ENCODE results near the gene COBLL1.

COBLL1 gene

GRCh38 chr2:164760179-164760578, 81.4 kb downstream of the COBLL1 start:
- TF ChIP-seq, protein P1, sequence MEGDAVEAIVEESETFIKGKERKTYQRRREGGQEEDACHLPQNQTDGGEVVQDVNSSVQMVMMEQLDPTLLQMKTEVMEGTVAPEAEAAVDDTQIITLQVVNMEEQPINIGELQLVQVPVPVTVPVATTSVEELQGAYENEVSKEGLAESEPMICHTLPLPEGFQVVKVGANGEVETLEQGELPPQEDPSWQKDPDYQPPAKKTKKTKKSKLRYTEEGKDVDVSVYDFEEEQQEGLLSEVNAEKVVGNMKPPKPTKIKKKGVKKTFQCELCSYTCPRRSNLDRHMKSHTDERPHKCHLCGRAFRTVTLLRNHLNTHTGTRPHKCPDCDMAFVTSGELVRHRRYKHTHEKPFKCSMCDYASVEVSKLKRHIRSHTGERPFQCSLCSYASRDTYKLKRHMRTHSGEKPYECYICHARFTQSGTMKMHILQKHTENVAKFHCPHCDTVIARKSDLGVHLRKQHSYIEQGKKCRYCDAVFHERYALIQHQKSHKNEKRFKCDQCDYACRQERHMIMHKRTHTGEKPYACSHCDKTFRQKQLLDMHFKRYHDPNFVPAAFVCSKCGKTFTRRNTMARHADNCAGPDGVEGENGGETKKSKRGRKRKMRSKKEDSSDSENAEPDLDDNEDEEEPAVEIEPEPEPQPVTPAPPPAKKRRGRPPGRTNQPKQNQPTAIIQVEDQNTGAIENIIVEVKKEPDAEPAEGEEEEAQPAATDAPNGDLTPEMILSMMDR (IDR thresholded peaks at IDR 0.05), result no peak
- H3K36me3 Mint-ChIP-seq (ENCODE audit: low read depth), result no peaks in the 10 kb centered on the region
- no peak for DNase-seq
- H3K4me3 Mint-ChIP-seq, result no peak overlapping the region
- no peaks in the 10 kb centered on the region for H3K27me3 Mint-ChIP-seq (ENCODE audit: low read depth, poor library complexity)
- H3K9me3 Mint-ChIP-seq, result no peaks in the 10 kb centered on the region
- no peaks in the 10 kb centered on the region for H3K4me1 Mint-ChIP-seq
- no peak overlapping the region for H3K27ac Mint-ChIP-seq

- no peaks in the 10 kb centered on the region for H3K4me1 Mint-ChIP-seq
- no peaks in the 10 kb centered on the region for H3K9me3 Mint-ChIP-seq
- no peaks in the 10 kb centered on the region for H3K36me3 Mint-ChIP-seq (ENCODE audit: low read depth)
- H3K27me3 Mint-ChIP-seq (ENCODE audit: low read depth, poor library complexity), result peaks cover 3% of the 10 kb centered on the region
- TF ChIP-seq, protein P1 (IDR thresholded peaks at IDR 0.05), result no peak
- no peak for DNase-seq
- no peak overlapping the region for H3K27ac Mint-ChIP-seq
- H3K4me3 Mint-ChIP-seq, result no peak overlapping the region
Observed at GRCh38 chr2:164757934-164758695, 83.5 kb downstream of the COBLL1 start.

DNA sequence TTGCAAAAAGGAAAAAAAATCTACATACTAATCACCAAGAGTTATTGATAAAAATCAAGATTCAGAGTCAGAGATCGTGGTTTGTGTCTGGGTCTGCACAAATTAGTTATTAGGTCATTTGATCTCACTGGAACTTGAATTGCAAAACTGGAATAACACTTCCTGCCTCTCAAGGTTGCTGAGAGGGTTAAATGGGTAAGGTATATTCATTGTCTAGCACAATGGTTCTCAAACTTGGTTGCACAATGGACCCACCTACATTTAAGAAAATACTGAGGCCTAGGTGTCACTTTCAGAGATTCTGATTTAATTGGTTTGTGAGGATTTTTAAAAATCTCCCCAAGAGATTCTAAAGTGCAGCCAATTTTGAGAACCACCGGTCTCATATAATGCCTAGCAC, 84.8 kb downstream of the COBLL1 start:
- no peak for DNase-seq
- no peaks in the 10 kb centered on the region for H3K4me1 Mint-ChIP-seq
- no peak overlapping the region for H3K27ac Mint-ChIP-seq
- H3K9me3 Mint-ChIP-seq, result no peaks in the 10 kb centered on the region
- TF ChIP-seq, protein P1 (IDR thresholded peaks at IDR 0.05), result no peak
- no peak overlapping the region for H3K4me3 Mint-ChIP-seq
- H3K36me3 Mint-ChIP-seq (ENCODE audit: low read depth), result no peaks in the 10 kb centered on the region
- peaks cover 3% of the 10 kb centered on the region for H3K27me3 Mint-ChIP-seq (ENCODE audit: low read depth, poor library complexity)

DNA sequence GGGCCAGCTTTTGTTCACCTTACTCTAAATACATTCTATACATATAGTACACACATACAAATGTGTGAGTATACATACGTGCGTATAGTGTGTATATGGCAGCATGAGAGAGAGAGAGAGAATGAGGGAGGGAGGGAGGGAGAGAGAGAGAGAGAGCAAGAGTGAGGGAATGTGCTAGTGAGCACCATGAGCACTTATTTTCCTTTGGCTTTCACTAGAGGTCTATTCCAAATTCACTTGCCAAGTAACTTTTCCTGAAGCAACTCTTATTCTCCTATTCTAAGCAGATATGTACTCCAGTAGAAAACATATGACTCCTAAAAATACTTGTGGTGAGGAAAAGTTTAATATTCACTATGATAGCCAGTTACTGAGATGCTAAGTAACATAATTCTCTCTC, 85.7 kb downstream of the COBLL1 start:
- Mint-ChIP-seq H3K4me1 (no peaks in the 10 kb centered on the region), H3K27me3 (ENCODE audit: low read depth, poor library complexity) (peaks cover 3% of the 10 kb centered on the region), H3K36me3 (ENCODE audit: low read depth) (no peaks in the 10 kb centered on the region), H3K9me3 (no peaks in the 10 kb centered on the region), H3K4me3 (no peak overlapping the region), H3K27ac (no peak overlapping the region)
- TF ChIP-seq, protein P1 (IDR thresholded peaks at IDR 0.05), result no peak
- no peak for DNase-seq

DNA sequence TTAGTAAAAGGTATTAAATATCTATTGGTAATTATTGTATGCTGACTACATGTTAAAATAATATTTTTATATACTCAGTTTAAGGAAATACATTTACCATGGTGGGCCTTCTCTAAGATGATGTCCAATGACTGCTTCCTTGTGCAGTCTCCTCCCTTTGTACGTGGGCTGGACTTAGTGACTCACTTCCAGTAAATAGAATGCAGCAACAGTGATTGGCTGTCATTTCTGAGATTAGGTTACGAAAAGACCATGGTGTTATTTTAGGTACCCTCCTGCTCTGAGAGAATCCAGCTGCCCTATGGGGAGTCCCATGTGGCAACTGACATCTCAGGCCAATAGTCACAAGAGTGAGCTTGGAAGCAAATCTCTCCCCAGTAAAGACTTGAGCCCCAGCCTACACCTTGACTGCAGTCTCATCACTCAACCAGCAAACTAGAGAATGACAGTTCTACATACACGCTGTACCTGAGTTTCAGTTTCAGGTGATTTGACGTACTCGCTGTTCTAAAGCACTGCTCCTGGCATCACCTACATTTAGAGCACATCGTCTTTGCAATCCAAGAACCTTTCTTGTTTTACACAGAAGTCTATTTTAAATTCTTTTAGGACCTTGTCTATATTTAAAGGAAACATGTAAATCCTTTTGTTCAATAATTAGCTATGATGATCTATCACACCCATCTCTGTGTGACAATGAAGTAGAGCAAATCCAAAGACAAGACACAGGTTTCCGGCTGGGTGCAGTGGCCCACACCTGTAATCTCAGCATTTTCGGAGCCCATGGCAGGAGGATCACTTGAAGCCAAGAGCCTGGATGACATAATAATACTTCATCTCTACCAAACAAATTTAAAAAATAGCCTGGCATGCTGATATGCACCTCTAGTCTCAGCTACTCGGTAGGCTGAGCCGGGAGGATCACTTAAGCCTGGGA, 87.2 kb downstream of the COBLL1 start:
- no peak for DNase-seq
- Mint-ChIP-seq H3K4me3 (no peak overlapping the region), H3K9me3 (no peaks in the 10 kb centered on the region), H3K27ac (no peak overlapping the region), H3K27me3 (ENCODE audit: low read depth, poor library complexity) (peaks cover 3% of the 10 kb centered on the region), H3K4me1 (no peaks in the 10 kb centered on the region), H3K36me3 (ENCODE audit: low read depth) (no peaks in the 10 kb centered on the region)
- TF ChIP-seq, protein P1 (IDR thresholded peaks at IDR 0.05), result no peak

Data from nephron progenitor cell (in vitro differentiated cells).